IMR-90 (cell line): ENCODE data around the gene ANKRD44.

Experiments
- CEBPB ChIP-seq: IDR thresholded peaks from 2 replicates; pipeline ENCODE4 v1.6.1; 2012; ENCODE audit warnings: low read depth, low read length, improper control_type of control experiment
- CTCF ChIP-seq: conservative IDR thresholded peaks from 2 replicates; pipeline ENCODE4 v1.5.1; 2012; ENCODE audit warnings: mild to moderate bottlenecking, low read depth, low read length, improper control_type of control experiment
- FOS ChIP-seq: fragments of 150-350 bp; IDR thresholded peaks from 2 replicates; pipeline ENCODE4 v1.6.1; 2016; ENCODE audit warnings: low read depth, low read length
- MAZ ChIP-seq: IDR thresholded peaks from 2 replicates; pipeline ENCODE4 v1.6.1; 2012; ENCODE audit warnings: low read depth, mild to moderate bottlenecking, low read length, improper control_type of control experiment, moderate library complexity, borderline replicate concordance
- RCOR1 ChIP-seq: IDR thresholded peaks from 2 replicates; pipeline ENCODE4 v1.6.1; 2012; ENCODE audit warnings: mild to moderate bottlenecking, low read length, improper control_type of control experiment; ENCODE audit not compliant: insufficient replicate concordance
- RFX5 ChIP-seq: IDR thresholded peaks from 2 replicates; pipeline ENCODE4 v1.8.0; 2012; ENCODE audit warnings: low read depth, mild to moderate bottlenecking, low read length, moderate library complexity

DNA sequence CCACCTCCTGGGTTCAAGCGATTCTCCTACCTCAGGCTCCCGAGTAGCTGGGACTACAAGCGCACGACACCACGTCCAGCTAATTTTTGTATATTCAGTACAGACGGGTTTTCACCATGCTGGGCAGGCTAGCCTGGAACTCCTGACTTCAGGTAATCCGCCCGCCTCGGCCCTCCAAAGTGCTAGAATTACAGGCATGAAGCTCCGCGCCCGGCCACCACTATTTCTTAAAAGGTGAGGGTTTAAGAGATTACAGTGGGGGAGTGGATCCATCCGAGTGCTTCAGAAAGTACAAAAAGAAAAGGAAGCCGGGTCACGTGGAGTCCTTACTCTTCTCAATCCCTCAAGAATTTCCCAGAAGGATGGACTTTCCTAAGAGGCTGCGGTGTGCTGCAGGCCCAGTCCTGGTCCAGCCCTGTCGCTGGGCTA is 146.9 kb downstream of the ANKRD44 start:
- TF ChIP-seq CTCF (no peak), RFX5 (no peak), RCOR1 (no peak), CEBPB (no peak), FOS (no peak), MAZ (no peak)
